HG02588 (cell line): ENCODE data around the gene TMEM17.

Experiments used
- ATAC-seq: cut with Tn5 transposase; IDR thresholded peaks from one replicate; pipeline ENCODE4 v1.9.1; 2021; ENCODE audit warnings: mild to moderate bottlenecking, moderate library complexity; ENCODE audit not compliant: unreplicated experiment

The TMEM17 gene

GRCh38 chr2:62474176-62474575 is 31.8 kb downstream of the TMEM17 start:
- ATAC-seq: no peak

- no peak for ATAC-seq
Measured at GRCh38 chr2:62473246-62473827, 32.7 kb downstream of the TMEM17 start.

DNA sequence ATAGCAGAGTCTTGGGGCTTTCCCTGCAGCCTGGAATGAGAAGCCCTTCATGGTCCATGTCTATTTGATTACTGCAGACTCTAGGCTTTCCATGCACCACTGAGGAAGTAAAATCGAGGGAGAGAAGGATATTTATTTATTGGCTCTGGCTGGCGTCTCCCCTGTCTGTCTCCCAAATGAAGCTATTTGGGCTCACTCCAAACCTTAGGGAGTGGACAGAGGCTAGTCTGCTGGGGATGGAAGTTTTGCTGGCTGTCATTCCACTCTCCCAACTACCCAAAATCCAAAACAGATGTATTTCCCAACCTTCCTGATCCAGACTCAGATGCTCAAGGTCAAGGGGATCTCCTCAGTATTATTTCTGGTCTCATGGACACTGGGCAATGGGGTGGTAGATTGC is 33.7 kb downstream of the TMEM17 start:
- ATAC-seq: no peak

DNA sequence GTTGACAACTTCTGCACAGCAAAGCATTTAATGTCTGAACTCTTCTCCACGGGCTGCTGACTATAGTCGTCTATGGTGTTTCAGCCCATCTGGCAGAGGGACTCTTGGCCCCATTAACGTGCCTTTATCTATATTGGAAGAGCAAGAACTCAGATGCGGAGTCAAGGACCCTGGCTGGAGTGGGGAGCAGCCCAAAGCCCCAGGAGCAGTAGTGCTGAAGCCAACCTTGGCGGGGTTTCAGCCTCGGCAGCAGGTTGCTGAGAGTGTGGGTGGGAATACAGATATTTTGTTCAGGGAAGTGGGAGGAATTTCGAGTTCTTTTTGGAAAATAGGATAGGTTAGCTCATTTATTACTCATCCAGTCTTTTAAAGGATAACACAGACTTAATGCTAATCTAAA is 34.2 kb downstream of the TMEM17 start:
- no peak for ATAC-seq

DNA sequence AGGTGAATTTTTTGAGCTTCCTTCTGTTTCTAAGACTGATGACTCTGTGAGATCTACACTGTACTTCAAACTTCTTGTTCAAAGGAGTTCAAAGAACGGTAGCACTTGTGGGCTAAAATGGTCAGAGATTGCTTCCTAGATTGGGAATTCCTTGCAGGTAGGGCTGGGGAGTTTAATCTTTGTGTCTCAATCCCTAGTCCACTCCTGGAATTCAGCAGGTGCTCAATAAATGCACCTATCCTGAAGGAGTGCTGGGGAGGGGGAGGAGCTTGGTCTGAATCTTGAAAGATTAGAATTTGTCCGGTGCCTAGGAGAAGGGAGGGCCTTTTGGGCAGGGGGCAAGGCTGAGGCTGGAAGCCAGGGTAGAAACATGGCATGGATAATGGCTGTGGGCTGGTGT is 34.6 kb downstream of the TMEM17 start:
- ATAC-seq: no peak

- no peak for ATAC-seq
Measured at GRCh38 chr2:62469548-62469947, 36.4 kb downstream of the TMEM17 start.

DNA sequence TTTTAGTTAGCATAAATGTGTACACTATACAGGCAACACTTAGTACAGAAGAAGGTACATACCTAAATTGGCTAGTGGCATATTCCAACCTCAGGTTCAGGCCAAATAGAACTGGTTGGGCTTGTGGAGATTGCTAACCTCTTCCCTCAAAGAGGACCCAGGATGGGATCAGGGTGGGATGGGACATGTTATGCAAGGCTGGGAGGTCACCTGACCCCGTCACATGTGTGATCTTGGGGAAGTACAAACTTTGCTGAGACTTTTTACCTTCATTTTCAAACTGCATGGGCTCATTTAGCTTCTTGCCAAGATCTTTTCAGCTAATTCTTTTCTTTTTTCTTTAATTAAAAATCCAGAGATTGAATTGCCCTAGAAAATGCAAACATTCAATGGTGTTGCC is 36.9 kb downstream of the TMEM17 start:
- ATAC-seq: no peak

GRCh38 chr2:62467475-62468321 is 38.3 kb downstream of the TMEM17 start:
- no peak for ATAC-seq

GRCh38 chr2:62467100-62467474 is 38.9 kb downstream of the TMEM17 start:
- no peak for ATAC-seq

DNA sequence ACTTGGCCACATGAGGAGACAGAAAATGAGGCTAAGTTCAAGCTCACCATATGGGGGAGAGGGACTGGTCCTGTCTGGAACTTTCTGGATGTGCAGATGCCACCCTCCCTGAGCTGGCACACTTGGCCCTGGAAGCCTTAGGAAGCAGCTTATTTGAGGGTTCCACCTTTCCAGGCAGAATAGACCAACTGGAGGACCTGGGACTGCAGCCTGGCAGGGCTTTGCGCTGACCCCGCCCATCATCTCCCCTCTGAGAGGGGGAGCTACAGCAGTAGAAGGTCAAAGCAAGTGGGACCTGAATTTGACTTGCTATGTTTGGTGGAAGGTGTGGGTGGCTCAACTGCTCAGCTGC is 39.5 kb downstream of the TMEM17 start:
- no peak for ATAC-seq

- no peak for ATAC-seq
Measured at GRCh38 chr2:62465741-62466502, 40.1 kb downstream of the TMEM17 start.

DNA sequence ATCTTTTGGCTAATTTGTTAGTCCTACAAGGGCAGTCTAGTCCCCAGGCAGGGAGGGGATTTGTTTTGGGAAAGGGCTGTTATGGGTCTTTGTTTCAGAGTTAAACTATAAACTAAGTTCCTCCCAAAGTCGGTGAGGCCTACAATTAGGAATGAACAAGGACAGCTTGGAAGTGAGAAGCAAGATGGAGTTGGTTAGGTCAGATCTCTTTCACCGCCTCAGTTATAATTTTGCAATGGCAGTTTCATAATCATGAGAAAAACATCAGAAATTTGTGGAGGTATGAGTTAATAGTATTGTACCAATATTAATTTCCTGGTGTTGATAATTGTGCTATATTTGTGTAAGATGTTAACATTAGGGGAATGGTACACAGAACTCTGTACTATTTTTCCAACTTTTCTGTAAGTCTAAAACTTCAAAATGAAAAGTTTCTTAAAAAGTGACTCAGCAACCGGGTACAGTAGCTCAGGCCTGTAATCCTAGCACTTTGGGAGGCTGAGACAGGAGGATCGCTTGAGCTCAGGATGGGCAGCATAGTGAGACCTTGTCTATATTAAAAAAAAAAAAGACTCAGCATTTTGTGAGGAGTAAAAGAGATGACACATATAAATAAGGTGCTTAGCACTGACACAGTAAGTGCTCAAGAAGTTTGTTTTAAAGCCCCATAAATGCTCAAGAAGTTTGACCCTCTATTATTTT is 40.8 kb downstream of the TMEM17 start:
- ATAC-seq: no peak

GRCh38 chr2:62464221-62465007 is 41.6 kb downstream of the TMEM17 start:
- no peak for ATAC-seq

DNA sequence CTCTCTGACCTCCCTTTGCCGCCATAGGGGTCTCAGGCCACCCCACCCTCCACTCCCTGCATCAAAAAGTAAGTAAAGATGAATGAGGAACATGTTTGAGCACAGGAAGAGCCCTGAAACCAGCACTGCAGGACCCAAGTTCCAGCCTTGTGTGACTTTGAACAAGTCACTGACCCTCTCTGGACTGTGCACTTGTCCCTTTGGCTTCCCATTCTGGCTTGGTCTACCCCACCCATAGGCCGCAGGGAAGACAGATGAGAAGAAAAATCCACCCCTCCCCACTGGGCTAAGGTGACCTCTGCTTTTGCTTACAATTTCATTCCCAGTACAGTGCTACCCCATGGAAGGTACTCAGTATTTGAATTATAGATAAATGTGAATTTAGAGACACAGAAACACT is 43.8 kb downstream of the TMEM17 start:
- ATAC-seq: no peak

DNA sequence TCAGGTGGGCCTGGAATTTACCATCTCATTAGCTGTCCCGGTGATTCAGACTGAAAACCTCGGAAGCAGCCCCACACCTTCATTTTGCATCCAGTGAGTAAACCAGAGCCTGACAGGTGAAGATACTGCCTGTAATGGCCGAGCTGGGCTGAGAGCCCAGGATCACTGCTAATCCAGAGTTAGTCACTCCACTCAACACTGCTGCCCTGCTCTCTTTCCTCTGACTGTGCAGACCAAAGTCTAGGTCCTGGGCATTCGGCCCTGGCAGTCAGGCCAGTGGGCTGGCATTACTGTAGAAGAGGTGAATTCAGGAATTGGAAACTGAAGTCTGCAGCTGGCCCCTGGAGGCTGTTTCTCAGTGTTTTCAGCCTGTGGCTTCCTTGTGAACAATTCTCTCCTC is 44.3 kb downstream of the TMEM17 start:
- no peak for ATAC-seq

DNA sequence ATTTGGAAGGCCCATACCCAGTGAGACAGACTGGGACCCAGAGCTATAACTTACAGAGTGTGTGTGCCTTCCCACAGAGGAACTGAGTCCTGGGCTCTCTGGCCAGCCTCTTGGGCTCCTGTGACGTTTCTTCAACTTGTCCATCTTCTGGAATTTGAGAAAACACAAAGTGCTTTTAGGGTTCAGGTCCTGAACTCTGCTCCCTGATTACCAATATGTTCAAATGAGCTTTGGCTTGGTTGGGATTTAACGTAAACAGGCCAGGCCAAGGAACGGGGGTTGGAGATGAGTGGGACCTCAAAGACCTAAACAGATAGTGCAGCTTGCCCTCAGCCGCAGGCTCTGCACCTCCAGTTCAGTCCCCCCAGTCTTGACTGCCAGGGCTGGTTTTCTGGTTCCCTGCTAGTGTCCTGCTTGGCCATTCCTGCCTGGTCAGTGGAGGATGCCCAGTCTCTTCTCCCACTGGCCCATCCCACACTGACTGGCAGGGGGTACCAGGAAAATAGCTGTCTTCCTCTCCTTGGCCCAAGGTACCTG is 44.9 kb downstream of the TMEM17 start:
- ATAC-seq: no peak

- ATAC-seq: no peak
Measured at GRCh38 chr2:62460175-62460574, 45.8 kb downstream of the TMEM17 start.

GRCh38 chr2:62459672-62460071 is 46.3 kb downstream of the TMEM17 start:
- no peak for ATAC-seq

- no peak for ATAC-seq
Measured at GRCh38 chr2:62459106-62459505, 46.9 kb downstream of the TMEM17 start.

DNA sequence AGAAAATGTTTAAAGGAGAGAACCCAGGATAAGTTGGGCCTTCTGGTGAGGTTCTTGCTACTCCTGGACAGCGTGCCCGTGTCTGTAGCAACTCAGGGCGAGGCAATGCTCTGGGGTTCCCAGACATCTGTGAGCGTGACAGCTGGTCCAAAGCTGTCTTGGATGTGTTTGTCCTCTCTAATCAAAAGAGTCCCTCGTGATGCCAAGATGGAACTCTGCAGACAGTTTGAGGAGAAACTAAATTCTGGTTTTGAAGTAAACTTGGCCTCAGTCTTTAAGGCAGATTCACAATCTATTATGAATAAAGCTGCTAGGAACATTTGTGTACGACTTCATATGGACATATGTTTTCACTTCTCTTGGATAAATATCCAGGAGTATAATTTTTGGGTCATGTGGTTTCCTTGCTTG is 47.3 kb downstream of the TMEM17 start:
- ATAC-seq: no peak
